ENCODE measurements around the gene HMG20B. TPM values are rescaled to one million over a fixed set of nuclear protein-coding genes. Genes with fewer than 3 reads are reported as not detected.

HMG20B gene
- total RNA-seq, 1 donor from 2014 or later = 66.5 TPM

DNA sequence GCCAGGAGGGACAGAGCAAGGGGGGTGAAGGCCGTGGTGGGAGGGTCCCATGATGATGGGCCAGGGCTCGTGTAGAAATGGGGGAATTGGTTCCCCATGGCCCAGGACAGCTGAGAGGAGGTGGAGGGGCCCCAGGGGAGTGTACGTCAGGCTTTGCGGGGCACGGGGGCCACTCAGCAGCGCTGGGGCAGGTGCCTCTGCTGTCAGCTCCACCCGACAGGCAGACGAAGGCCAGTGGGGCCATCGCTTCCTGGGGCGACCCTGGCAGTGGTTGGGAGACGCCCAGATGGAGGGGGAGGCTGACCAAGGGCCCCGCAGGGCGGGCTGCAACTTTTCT lies 35.7 kb upstream of the HMG20B start:
- no peak for DNase-seq (ENCODE audit: low spot score)

DNA sequence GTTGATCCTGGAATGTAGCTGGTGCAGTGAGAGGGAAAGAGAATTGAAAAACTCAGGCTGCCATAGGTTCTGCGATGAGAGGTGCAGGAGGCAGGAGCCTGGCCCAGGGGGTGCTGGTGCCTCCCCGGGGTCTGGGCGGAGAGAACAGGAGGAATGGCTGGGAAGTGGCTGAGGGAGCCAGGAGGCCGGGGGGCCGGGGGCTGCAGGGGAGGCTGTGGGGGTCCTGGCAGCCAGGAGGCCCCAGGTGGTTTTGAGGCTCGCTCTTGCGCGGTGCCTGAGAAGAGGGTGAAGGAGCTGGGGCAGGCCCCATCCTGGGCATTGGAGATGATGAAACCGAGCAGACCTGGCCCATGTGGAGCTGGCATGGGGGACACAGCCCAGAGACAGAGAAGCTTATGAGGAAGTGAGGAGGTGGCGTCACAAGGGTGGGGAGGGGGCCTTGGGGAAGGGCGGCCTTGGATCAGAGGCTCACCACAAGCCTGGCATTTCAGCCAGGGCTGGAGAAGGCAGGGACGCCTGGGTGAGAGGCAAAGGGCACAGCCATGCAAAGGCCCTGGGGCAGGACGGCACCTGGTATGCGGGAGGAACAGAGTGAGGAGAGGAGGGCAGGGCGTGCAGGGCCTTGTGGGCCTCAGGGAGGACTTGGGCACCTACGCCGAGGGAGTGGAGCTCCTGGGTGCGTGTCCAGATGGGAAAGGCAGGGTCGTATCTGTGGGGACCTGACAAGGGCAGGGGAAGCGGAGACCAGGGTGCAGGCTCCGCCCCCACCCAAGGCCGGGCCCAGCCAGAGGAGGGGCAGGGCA lies 35.1 kb upstream of the HMG20B start:
- no peak for DNase-seq (ENCODE audit: low spot score)

DNA sequence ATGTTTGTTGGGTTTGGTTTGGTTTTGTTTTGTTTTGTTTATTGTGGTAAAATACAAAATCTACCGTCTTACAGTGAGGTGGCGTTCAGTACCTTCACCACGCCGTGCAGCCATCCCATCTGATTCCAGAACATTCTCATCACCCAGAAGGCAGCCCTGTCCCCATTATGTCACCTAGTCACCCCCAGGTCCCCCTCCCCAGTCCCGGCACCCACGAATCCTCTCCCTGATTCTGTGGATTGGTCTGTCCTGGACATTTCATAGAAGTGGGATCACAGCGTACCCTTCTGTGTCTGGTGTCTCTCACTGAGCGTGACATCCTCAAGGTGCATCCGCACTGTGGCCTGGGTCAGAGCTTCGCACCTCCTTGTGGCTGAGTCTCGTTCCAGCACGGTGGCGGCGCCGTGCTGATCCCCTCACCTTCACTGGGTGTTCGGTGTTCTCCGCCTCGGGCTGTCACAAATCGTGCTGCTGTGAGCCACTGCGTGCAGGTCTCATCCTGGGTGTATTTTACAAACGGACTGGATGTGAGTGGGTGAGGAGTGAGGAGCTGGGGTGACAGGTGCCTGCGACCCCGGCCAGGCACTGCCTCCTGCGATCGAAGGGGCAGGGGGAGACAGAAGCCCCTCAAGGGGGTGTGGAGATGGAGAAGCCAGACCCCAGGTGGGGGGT lies 34.4 kb upstream of the HMG20B start:
- DNase-seq (ENCODE audit: low spot score) = no peak

DNA sequence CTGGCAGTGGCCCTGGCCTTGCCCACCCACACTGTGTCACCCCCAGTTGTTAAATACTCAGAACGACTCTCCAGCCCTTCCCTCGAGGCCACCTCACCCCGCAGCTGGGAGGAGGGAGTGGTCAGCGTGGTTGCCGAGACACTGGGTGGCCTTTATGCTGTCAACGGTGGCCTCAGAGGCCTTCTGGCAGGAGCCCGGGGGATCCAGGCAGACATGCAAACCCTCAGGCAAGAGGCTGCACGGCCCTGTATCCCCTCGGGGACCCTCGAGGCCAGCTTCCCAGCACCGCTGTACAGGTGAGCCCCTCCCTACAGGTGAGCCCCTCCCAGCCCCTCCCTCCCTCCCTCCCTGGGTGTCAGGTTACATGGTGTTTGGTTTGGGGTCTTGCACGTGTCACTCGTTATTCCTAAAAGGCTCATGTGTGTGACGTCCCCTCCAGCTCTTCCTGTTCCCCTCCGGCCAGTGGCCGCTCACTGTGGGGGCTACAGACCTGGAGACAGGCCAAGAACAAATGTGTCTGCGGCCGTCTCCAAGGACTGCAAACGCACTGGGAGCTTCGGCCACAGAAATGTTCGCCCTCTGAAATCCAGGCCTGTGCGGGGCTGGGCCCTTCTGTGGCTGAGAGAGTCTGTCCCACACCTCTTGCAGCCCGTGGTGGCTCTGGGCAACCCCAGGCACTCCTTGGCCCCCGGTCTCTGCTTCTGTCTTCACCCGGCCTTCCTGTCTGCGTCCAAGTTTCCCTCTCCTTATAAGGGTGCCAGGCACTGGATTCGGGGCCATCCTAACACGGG lies 33.6 kb upstream of the HMG20B start, which contains the start of gene TEKTIP1:
TEKTIP1 (plus strand) TSS at position 210 of the 791 bp plus-strand sequence; CDS start at position 214, 4 bp downstream.
- DNase-seq (ENCODE audit: low spot score) = no peak

DNA sequence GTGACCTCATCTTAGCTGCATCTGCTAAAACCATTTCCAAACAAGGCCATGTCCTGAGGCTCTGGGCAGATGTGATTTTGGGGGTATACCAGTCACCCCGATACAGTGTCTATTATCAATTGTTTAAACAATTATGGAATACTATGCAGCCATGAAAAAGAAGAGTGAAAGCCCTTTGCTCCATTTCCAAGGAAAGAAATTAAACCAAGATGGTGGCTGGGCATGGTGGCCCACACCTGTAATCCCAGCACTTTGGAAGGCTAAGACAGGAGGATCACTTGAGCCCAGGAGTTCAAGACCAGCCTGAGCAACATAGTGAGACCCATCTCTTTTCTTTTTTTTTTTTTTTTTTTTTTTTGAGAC lies 33.0 kb upstream of the HMG20B start:
- no peak for DNase-seq (ENCODE audit: low spot score)

DNA sequence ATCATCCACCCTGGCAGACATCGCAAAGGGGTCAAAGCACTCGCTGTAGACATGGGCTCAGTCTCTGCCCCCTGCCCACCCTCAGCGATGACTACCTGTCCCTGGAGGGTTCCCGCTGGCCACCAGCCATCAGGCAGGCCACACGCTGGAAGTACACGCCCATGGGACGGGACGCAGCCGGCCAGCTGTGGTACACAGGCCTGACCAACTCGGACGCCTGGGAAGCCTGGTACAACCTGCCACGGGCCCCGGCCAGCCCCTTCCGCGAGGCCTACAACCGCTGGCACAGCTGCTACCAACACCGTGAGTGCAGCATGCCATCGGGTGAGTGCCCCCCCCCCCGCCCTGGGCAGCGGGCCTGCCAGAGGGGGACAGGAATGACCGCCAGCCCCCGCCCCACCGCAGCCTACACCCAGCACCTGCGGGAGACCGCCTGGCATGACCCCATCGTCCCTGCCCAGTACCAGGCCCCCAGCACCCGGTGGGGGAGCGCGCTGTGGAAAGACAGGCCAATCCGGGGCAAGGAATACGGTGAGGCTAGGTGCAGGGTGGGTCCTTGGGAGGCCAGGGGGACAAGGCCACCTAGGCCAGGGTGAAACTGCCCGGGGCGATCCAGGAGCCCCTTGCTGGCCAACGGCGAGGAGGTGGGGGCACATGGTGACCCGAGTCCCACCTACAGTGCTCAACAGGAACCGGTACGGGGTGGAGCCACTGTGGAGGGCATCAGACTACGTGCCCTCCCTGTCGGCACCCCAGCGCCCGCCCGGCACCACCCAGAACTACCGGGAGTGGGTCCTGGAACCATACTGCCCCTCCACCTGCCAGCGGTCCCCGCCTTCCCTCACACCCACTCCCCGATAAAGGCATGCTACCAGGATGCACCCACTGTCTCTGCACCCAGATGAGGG lies 29.3 kb upstream of the HMG20B start:
- DNase-seq (ENCODE audit: low spot score) = no peak

DNA sequence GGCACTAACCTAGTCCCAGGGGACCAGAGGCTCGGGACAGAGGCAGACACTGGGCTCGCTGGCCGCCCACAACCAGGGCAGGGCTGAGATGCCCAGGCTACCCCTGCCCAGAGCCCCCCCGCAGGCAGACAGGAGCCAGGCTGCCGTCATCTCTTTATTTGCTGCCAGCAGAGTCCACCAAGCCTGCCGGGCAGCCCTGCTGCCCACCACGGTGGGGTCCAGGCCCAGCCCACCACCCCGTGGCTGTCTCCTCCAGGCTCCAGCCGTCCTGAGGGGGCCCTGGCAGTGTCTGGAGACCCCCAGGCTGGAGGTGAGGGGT lies 28.7 kb upstream of the HMG20B start:
- no peak for DNase-seq (ENCODE audit: low spot score)

DNA sequence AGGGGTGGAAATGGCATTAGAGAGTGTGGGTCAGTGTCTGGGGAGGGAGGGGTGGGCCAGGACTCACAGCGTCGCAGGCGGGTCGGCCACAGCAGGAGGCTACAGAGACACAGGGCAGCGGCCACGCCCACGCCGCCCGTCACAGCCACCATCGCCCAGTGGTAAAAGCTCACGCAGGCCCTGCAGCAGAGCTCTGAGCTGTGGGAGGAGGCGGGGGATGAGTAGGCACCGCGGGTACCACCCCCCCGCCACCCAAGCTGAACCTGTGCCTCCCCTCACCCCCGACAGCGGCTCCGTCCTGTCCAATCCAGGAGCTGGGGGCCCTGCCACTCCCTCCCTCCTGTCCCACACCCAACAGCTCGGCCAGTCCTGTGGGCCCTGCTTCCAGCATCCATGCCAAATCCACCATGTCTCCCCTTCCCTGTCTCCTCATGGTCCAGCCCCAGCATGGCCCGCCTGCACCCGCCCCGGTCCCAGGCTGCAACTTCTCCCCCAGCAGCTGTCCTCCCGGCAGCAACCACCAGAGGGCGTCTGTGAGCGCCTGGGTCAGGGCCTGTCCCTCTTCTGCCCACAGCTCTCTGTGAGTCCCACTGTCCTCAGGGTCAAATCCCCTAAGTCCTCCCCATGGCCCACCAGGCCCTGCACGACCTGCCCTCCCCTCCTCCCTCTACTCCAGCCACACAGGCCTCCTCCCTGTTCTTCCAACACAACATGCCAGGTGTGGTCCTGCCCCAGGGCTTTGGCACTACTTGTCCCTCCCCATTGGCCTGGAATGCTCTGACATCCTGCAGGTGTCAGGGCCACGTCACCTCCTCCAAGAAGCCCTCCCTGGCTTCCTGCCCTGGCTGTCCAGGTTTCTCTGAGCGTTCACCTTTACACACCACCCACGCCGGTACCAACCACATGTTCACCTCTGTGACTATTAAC lies 27.7 kb upstream of the HMG20B start:
- DNase-seq (ENCODE audit: low spot score) = peak; percentile 74

DNA sequence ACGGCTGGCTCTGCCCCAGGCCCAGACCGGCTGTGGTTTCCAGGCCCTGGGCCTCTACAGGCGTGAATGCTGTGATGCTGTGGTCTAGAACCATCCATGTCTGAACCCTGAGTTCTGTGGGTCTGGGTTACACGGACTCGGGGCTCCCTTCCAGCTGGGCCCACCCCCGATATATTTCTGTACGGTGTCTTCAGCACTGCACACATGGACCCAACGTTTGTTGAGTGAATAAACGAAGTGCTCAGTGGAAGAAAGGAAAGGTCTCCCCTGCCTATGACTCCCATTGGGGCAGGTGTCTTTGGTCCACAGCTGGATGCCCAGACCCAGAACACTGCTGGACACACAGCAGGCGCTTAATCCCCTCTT lies 27.1 kb upstream of the HMG20B start:
- no peak for DNase-seq (ENCODE audit: low spot score)

DNA sequence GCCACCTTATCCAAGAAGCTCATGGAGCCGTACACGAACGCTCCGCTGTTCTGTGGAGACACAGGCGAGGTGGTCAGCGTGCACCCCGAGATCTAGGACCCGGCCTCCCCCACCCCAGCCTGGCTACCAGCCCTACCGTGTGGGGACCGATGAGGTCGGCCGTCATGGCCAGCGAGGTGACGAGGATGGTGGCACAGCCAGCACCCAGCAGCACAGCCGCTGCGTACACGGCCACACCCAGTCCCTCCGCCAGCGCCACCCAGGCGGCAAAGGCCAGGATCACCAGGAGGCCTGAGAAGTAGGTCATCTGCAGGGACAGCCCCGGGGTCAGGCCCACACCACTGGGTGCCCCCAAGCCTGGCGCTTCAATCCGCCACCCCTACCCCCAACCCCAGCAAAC lies 26.6 kb upstream of the HMG20B start:
- no peak for DNase-seq (ENCODE audit: low spot score)

DNA sequence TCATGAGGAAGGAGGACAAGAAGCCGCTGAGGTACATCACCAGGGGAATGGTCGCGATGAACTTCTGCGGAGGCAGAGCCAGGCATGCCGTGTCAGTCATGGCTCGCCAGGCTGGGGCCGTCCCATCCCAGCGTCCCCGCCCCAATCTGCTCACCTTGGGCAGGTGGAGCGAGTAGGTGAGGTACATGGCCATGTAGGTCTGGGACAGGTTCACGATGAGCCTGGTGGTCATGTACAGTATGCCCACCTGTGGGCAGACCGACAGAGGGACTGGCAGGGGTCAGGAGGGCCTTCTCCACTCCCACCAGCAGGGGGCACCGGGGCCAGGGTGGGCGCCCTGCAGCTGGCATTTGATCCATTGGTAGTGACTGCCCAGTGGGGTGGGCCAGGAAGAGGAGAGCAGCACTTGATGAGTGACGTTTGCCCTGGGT lies 25.4 kb upstream of the HMG20B start:
- no peak for DNase-seq (ENCODE audit: low spot score)

DNA sequence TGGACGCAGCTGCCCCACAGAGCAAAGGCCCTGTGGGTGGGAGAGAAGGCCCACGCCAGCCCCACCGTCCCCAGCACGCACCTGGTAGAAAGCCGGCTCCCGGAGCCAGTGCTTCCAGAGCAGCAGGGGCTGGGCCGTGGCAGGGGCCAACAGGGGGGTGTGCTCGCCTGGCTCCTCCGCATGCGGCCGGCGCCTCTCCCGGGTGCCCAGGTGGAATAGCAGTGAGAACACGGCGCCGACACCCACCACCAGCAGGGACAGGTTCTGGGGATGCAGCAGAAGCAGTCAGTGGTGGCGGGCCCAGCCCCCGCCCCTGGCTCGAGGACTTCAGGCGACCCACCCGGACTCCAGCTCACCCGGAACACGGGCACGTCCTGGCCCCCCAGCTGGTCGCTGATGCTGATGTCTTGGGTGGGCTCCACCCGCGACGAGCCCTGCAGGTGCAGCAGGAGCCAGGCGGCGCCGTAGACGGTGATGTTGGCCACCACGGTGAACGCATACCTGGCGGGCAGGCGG lies 24.9 kb upstream of the HMG20B start:
- DNase-seq (ENCODE audit: low spot score) = no peak

DNA sequence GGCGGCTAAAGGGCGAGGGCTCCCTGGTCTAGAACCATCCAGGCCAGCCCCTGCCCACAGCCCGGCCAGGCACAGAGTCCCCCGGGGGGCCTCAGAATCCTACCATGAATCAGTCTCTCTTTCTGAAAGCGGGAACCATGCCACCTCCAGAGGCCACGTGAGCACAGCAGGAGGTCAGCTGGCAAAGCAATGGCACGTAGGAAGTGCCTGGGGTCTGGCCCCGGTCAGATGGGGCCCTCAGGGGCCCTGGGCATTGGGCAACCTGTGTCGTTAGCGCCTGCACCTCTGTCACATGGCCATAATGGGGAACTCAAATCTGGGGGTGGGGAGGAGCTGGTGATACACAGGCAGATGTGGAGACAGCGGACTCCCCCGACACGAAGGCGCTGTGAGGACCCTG lies 24.1 kb upstream of the HMG20B start:
- DNase-seq (ENCODE audit: low spot score) = no peak

DNA sequence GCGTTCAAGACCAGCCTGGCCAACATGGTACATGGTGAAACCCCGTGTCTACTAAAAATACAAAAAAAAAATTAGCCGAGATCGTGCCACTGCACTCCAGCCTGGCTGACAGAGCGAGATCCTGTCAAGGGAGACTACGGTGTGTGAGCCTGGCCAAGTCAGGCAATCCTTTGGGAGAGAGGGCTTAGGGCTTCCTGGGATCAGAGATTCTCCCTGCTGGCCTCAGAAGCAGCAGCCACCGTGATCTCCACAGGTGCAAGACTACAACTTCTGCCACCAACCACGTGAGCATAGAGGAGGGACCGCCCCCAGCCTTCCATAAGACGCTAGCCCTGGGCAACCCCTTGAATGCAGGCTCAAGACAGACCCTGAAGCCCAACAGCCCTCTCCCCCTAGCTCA lies 22.9 kb upstream of the HMG20B start:
- DNase-seq (ENCODE audit: low spot score) = no peak

DNA sequence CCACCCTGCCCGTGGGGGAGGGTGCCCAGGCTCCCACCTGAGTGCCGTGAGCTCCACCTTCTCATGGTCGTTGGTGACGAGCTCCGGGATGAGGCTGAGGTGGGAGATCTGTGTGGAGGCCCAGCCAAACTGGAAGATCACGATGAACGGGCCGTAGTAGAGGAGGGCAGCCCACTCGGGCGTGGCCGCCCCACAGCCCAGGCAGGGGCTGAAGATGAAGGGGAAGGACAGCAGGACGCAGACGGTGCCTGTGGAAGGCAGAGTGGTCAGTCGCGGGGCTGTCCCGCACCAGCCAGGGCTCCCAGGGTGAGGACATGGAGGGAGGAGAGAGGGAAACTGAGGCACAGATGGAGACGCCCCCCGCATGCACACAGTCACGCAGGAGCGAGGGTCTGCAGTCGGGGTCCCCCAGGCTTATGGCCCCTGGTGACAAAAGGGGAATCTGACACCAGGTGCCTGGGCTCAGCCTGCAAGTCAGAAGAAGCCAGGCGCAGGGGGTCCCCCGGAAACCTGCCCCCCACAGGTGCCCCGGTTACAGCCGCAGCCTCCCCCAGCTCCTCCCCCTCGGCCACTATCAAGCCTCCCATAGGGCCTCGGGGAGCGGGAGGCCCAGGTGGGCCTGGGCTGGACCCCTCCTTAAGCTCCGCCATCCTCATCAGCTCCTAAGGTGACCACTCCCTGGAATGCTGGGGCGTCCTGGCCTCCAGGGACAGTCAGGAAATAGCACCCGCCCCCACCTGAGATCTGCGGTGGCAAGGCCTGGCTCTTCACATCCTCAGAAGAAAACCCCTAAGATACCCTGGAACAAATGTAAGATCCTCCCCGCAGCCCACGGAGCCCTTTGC lies 21.6 kb upstream of the HMG20B start:
- no peak for DNase-seq (ENCODE audit: low spot score)

DNA sequence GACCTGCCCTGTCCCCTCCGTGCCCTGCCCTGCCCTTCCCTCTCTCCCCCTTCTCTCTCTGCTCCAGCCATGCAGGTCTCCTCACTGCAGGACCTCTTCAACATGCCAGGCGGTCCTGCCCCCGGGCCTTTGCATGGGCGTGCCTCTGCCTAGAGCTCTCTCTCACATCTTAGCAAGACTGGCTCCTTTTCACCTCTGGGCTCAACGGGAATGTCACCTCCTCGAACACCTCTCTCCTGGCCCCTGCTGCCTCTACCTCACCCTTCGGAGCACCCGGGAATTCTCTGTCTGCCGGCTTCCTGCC lies 21.0 kb upstream of the HMG20B start:
- no peak for DNase-seq (ENCODE audit: low spot score)

DNA sequence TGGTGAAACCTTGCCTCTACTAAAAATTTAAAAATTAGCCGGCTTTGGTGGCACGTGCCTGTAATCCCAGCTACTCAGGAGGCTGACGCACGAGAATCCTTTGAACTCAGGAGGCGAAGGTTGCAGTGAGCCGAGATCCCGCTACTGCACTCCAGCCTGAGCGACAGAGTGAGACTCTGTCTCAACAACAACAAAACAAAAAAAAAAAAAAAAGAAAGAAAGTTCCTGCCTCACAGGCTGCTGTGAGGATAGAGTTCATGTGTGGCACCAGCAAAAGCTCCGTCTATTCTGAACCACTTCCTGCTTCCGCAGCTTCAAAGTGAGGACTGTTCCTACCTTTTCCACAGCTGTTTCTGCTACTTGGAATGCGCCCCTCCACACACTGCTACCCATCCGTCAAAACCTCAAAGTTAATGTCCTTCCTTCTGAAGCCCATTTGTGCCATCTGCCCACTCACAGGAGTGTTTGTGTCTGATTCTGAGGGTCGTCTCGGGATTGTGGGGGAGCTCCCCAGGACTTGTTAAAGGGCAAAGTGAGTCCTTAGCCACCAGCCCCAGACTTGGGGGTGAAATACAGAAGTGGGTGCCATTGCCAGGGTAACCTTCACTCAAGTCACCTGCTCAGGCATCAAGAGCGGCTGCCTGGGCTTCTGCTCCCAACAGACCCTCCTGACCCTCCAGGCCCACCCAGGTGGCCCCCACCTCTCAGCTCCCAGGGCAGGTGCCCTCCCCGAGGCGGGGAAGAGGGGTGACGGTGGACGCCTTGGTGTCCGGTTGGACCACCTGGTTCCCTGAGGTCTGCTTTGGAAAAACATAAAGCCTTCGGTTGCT lies 18.3 kb upstream of the HMG20B start:
- DNase-seq (ENCODE audit: low spot score) = no peak

DNA sequence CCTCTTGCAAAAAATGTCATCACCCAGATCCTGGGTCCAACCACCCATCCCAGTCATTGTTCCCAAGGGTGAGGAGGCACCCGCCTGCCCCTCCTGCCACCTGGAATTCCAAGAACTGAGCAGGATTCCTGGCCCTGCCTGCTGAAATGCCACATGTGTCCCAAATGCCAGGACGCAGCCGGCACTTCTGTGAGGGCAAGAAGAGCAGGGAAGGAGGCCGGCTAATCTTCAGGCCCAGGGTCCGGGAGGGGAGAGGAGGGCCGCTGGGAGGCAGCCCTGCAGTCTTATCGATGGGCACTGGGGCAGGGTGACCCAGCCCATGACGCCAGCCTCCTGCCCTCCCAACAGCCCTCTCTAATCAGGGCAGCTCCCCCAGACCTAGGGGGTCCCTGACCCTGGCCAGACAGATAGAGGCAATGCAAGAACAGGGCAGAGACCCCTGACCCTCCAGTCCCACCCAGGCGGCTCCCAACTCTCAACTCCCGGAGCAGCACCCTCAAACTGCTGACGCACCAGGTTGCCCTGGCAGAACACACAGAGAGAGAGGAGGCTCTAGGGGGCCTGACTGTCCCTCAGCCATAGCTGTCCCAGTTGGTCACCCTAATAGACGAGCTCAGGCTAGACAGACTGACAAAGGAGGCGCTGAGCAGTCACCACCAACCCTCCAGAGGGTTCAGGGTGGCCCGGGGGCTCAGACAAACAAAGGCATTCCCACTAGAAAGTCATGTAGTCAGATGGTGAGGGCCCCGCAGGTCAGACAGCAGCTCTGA lies 16.9 kb upstream of the HMG20B start:
- no peak for DNase-seq (ENCODE audit: low spot score)

All from ureter (tissue), 1 donor.